GM12891 (cell line): ENCODE measurements around the gene PPP6C.

Experiments
- PAX5 ChIP-seq: IDR thresholded peaks from 2 replicates; pipeline ENCODE4 v1.6.1; 2011; ENCODE audit warnings: low read length, moderate library complexity, mild to moderate bottlenecking; ENCODE audit not compliant: insufficient read depth, severe bottlenecking
- POLR2A ChIP-seq: IDR thresholded peaks from 2 replicates; pipeline ENCODE4 v1.6.1; 2011; ENCODE audit warnings: low read depth, low read length, control low read depth
- POLR2AphosphoS5 ChIP-seq: IDR thresholded peaks from 2 replicates; pipeline ENCODE4 v1.6.1; 2011; ENCODE audit warnings: low read depth, low read length, control low read depth
- POU2F2 ChIP-seq: IDR thresholded peaks from 2 replicates; pipeline ENCODE4 v1.6.1; 2011; ENCODE audit warnings: low read depth, mild to moderate bottlenecking, control low read depth, low read length, moderate library complexity
- SPI1 ChIP-seq: IDR thresholded peaks from 2 replicates; pipeline ENCODE4 v1.6.1; 2011; ENCODE audit warnings: low read depth, low read length, control low read depth
- TAF1 ChIP-seq: IDR thresholded peaks from 2 replicates; pipeline ENCODE4 v1.6.1; 2011; ENCODE audit warnings: low read depth, low read length, control low read depth

GRCh38 chr9:125180876-125181275 lies 8.7 kb downstream of the PPP6C start:
- no peak for TF ChIP-seq POLR2A
- no peak for TF ChIP-seq POLR2AphosphoS5
- no peak for TF ChIP-seq SPI1
- TF ChIP-seq POU2F2, result no peak
- no peak for TF ChIP-seq TAF1
- no peak for TF ChIP-seq PAX5
